SK-N-SH (cell line): ENCODE measurements around the gene NUP133. TPM values are rescaled to one million over a fixed set of nuclear protein-coding genes. Genes with fewer than 3 reads are reported as not detected.

Experiments
- CTCF ChIA-PET: fragments of 300-600, 350-600 bp; formaldehyde crosslinking; extraction: SDS; loops from one replicate; lab custom pipeline; 2021; lab: Yijun Ruan, JAX
- POLR2A ChIA-PET: fragments of 350-600 bp; sonication (Branson Sonifier 250); formaldehyde crosslinking; extraction: SDS; loops from one replicate; lab custom pipeline; 2020; ENCODE audit warnings: antibody characterized with exemption, inconsistent platforms; lab: Yijun Ruan, JAX
- DNase-seq: peaks from one replicate; pipeline ENCODE4 v3.0.0; 2012
- H2AFZ ChIP-seq: fragments of 200-600 bp; sonication (generic); 2 replicates; pipeline ENCODE4 v1.8.1; 2016; ENCODE audit warnings: antibody characterized with exemption, mild to moderate bottlenecking, low read depth
- H3F3A ChIP-seq: fragments of 200-600 bp; sonication (generic); replicated peaks from 2 replicates; pipeline ENCODE3; 2016; ENCODE audit warnings: antibody characterized with exemption, mild to moderate bottlenecking; ENCODE audit not compliant: insufficient read depth
- H3K27ac ChIP-seq, 2 experiments: fragments of 200-500 bp in 1 of 2; fragments of 200-600 bp in 1 of 2; sonication (Bioruptor generic) in 1 of 2; sonication (generic), shearing (Covaris generic) in 1 of 2; 2 replicates each; pipeline versions ENCODE4 v1.5.1 to v1.6.1; 2014 to 2016; ENCODE audit warnings: low read depth in 2 of 2, inconsistent platforms in 1 of 2, low read length in 1 of 2, mild to moderate bottlenecking in 1 of 2, mixed read lengths in 1 of 2
- H3K27me3 ChIP-seq: fragments of 200-600 bp; sonication (generic), shearing (Covaris generic); 2 replicates; pipeline ENCODE4 v1.6.1; 2016; ENCODE audit warnings: mixed run types; ENCODE audit not compliant: insufficient read depth
- H3K36me3 ChIP-seq, 2 experiments: fragments of 200-500 bp in 1 of 2; fragments of 200-600 bp in 1 of 2; sonication (Bioruptor generic) in 1 of 2; sonication (generic) in 1 of 2; replicated peaks in 1 of 2; 2 replicates each; pipeline versions ENCODE3 to v1.5.1; 2014 to 2016; ENCODE audit warnings: low read length in 1 of 2, mild to moderate bottlenecking in 1 of 2; ENCODE audit not compliant: insufficient read depth in 2 of 2, control insufficient read depth in 1 of 2
- H3K4me1 ChIP-seq, 2 experiments: fragments of 200-500 bp in 1 of 2; fragments of 200-600 bp in 1 of 2; sonication (Bioruptor generic) in 1 of 2; sonication (generic), shearing (Covaris generic) in 1 of 2; 2 replicates each; pipeline versions ENCODE4 v1.5.1 to v1.6.1; 2014 to 2016; ENCODE audit warnings: low read depth in 1 of 2, low read length in 1 of 2, mixed run types in 1 of 2; ENCODE audit not compliant: insufficient read depth in 2 of 2, control insufficient read depth in 1 of 2
- H3K4me2 ChIP-seq: fragments of 200-600 bp; sonication (generic), shearing (Covaris generic); 2 replicates; pipeline ENCODE4 v1.6.1; 2017; ENCODE audit warnings: mixed run types
- H3K4me3 ChIP-seq, 2 experiments: fragments of 200-500 bp in 1 of 2; fragments of 200-600 bp in 1 of 2; sonication (Bioruptor generic) in 1 of 2; sonication (generic), shearing (Covaris generic) in 1 of 2; 2 replicates each; pipeline versions ENCODE4 v1.5.1 to v1.8.1; 2014 to 2016; ENCODE audit warnings: low read depth in 2 of 2, inconsistent platforms in 1 of 2, low read length in 1 of 2, mild to moderate bottlenecking in 1 of 2, mixed read lengths in 1 of 2, moderate library complexity in 1 of 2
- H3K79me2 ChIP-seq: fragments of 200-600 bp; sonication (generic); 2 replicates; pipeline ENCODE4 v1.8.1; 2017; ENCODE audit warnings: mild to moderate bottlenecking; ENCODE audit not compliant: insufficient read depth
- H3K9ac ChIP-seq: fragments of 200-600 bp; sonication (generic); 2 replicates; pipeline ENCODE4 v1.6.1; 2017; ENCODE audit warnings: mixed run types
- H3K9me2 ChIP-seq: fragments of 200-600 bp; sonication (generic); 2 replicates; pipeline ENCODE4 v1.6.1; 2017; ENCODE audit warnings: mixed run types
- H3K9me3 ChIP-seq: fragments of 200-600 bp; sonication (generic); 2 replicates; pipeline ENCODE4 v1.6.1; 2017; ENCODE audit warnings: mixed run types, mild to moderate bottlenecking, moderate library complexity
- H4K20me1 ChIP-seq: fragments of 200-600 bp; sonication (generic); 2 replicates; pipeline ENCODE4 v1.6.1; 2017; ENCODE audit warnings: mild to moderate bottlenecking, mixed run types; ENCODE audit not compliant: insufficient read depth
- EP300 ChIP-seq, 2 experiments: IDR thresholded peaks; 2 replicates each; pipeline versions ENCODE4 v1.4.0 to v1.6.1; 2012; ENCODE audit warnings: borderline replicate concordance in 1 of 2, low read depth in 1 of 2, low read length in 1 of 2
- GATA2 ChIP-seq: sonication (generic); formaldehyde crosslinking; IDR thresholded peaks from 2 replicates; pipeline ENCODE4 v1.5.0; 2020; ENCODE audit warnings: mild to moderate bottlenecking, missing genetic modification reagents
- IRF3 ChIP-seq: fragments of 150-350 bp; IDR thresholded peaks from 2 replicates; pipeline ENCODE4 v1.6.1; 2016; ENCODE audit warnings: mild to moderate bottlenecking, low read depth, low read length
- JUND ChIP-seq: IDR thresholded peaks from 2 replicates; pipeline ENCODE4 v1.4.0; 2012
- MXI1 ChIP-seq: IDR thresholded peaks from 2 replicates; pipeline ENCODE4 v1.6.1; 2012; ENCODE audit warnings: mild to moderate bottlenecking, low read depth, low read length, improper control_type of control experiment
- RAD21 ChIP-seq: IDR thresholded peaks from 2 replicates; pipeline ENCODE4 v1.6.1; 2012; ENCODE audit warnings: mild to moderate bottlenecking, low read length
- RFX5 ChIP-seq: IDR thresholded peaks from 2 replicates; pipeline ENCODE4 v1.6.1; 2012; ENCODE audit warnings: mild to moderate bottlenecking, improper control_type of control experiment, low read length
- RXRA ChIP-seq: IDR thresholded peaks from 2 replicates; pipeline ENCODE4 v1.4.0; 2012; ENCODE audit warnings: low read depth, mild to moderate bottlenecking, borderline replicate concordance
- USF2 ChIP-seq: fragments of 150-350 bp; IDR thresholded peaks from 2 replicates; pipeline ENCODE4 v1.6.1; 2017; ENCODE audit warnings: antibody characterized with exemption, low read length, low read depth, borderline replicate concordance
- WGBS: methylation state at CpG from one replicate; pipeline ENCODE4 v1.1.6; 2017; ENCODE audit warnings: low lambda C conversion rate; 5-methylcytosine and 5-hydroxymethylcytosine counted together
- polyA plus RNA-seq, 3 experiments: library from polyadenylated mRNA; depleted of rRNA; stranded (reverse); fragments of >200 nt; gene quantifications; 2 replicates each; pipeline ENCODE4 v1.2.3, GENCODE V29; 2012
- TF ChIP-seq, protein P1 (sequence below): fragments of 200-600 bp; sonication (generic); IDR thresholded peaks from 2 replicates; pipeline ENCODE4 v1.6.1; 2017; ENCODE audit warnings: antibody characterized with exemption, mild to moderate bottlenecking, moderate library complexity

Gene NUP133
- polyA plus RNA-seq, 1 of the 3 experiments (the other 2 are of a cell fraction) = 10.9 TPM

- ChIA-PET POLR2A (no interaction called here), CTCF (no interaction called here)
- WGBS = 91% methylated on average over 7 of the region's 7 CpGs
- H3K9me2 ChIP-seq = no peaks in the 10 kb centered on the region
- no peak for DNase-seq
- no peaks in the 10 kb centered on the region for H3K9me3 ChIP-seq
- no peak overlapping the region for H3K4me2 ChIP-seq
- H3K4me3 ChIP-seq = no peak overlapping the region
- no peak overlapping the region for H2AFZ ChIP-seq
- H4K20me1 ChIP-seq = peaks cover 3% of the 10 kb centered on the region
- H3K79me2 ChIP-seq = peaks cover 90% of the 10 kb centered on the region
- H3K4me1 ChIP-seq = peaks cover 0 to 14% of the 10 kb centered on the region in 2 experiments; a peak in 2 of 4 replicates
- no peaks in the 10 kb centered on the region for H3K27me3 ChIP-seq
- TF ChIP-seq USF2 = no peak
- no peak for TF ChIP-seq RXRA
- TF ChIP-seq, protein P1, sequence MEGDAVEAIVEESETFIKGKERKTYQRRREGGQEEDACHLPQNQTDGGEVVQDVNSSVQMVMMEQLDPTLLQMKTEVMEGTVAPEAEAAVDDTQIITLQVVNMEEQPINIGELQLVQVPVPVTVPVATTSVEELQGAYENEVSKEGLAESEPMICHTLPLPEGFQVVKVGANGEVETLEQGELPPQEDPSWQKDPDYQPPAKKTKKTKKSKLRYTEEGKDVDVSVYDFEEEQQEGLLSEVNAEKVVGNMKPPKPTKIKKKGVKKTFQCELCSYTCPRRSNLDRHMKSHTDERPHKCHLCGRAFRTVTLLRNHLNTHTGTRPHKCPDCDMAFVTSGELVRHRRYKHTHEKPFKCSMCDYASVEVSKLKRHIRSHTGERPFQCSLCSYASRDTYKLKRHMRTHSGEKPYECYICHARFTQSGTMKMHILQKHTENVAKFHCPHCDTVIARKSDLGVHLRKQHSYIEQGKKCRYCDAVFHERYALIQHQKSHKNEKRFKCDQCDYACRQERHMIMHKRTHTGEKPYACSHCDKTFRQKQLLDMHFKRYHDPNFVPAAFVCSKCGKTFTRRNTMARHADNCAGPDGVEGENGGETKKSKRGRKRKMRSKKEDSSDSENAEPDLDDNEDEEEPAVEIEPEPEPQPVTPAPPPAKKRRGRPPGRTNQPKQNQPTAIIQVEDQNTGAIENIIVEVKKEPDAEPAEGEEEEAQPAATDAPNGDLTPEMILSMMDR = no peak
- no peak overlapping the region for H3K9ac ChIP-seq
- no peaks in the 10 kb centered on the region for H3F3A ChIP-seq
- H3K27ac ChIP-seq = no peak overlapping the region
- peaks cover 3 to 4% of the 10 kb centered on the region in 2 experiments for H3K36me3 ChIP-seq
Measured at GRCh38 chr1:229553621-229554130, 45.5 kb upstream of the NUP133 start.

- H3F3A ChIP-seq = no peaks in the 10 kb centered on the region
- peaks cover 0 to 14% of the 10 kb centered on the region in 2 experiments; a peak in 2 of 4 replicates for H3K4me1 ChIP-seq
- no peak overlapping the region for H3K4me3 ChIP-seq
- H3K27me3 ChIP-seq = no peaks in the 10 kb centered on the region
- POLR2A ChIA-PET = no interaction called here
- CTCF ChIA-PET = no interaction called here
- TF ChIP-seq EP300 (IDR thresholded peaks at IDR 0.05; ENCODE audit: borderline replicate concordance in 1 of 2, low read depth in 1 of 2, low read length in 1 of 2) (no peak), RFX5 (no peak), GATA2 (no peak), JUND (no peak), RXRA (no peak), MXI1 (no peak), RAD21 (no peak), IRF3 (no peak)
- TF ChIP-seq, protein P1 = no peak
- peaks cover 3% of the 10 kb centered on the region for H4K20me1 ChIP-seq
- no peak for DNase-seq
- H2AFZ ChIP-seq = no peak overlapping the region
- WGBS = 94% methylated on average over 5 of the region's 5 CpGs
- H3K9me3 ChIP-seq = no peaks in the 10 kb centered on the region
- H3K79me2 ChIP-seq = peaks cover 86% of the 10 kb centered on the region
- H3K36me3 ChIP-seq = peaks cover 3 to 4% of the 10 kb centered on the region in 2 experiments
- no peak overlapping the region for H3K9ac ChIP-seq
- no peak overlapping the region for H3K27ac ChIP-seq
- no peaks in the 10 kb centered on the region for H3K9me2 ChIP-seq
- H3K4me2 ChIP-seq = no peak overlapping the region
Measured at GRCh38 chr1:229552732-229553131, 44.6 kb upstream of the NUP133 start.
